ENCODE measurements around the gene FBLN2. TPM values are rescaled to one million over a fixed set of nuclear protein-coding genes. Genes with fewer than 3 reads are reported as not detected.

Gene FBLN2
- total RNA-seq, 1 experiment from 2014 or later: 0.11 TPM

- no peaks in the 10 kb centered on the region for H3K79me2 ChIP-seq (ENCODE audit: low read length)
- no peaks in the 10 kb centered on the region for H3K9me2 ChIP-seq (replicated peaks; ENCODE audit: low read length)
- CTCF ChIA-PET: no interaction called here
- H3K9ac ChIP-seq (ENCODE audit: low read length): peak overlapping the region; percentile 0; the same call in 1 of the 2 replicates
- TF ChIP-seq EZH2 (IDR thresholded peaks at IDR 0.05; ENCODE audit: low read length, unreplicated experiment): no peak
- no peak for TF ChIP-seq EZH2phosphoT487 (IDR thresholded peaks at IDR 0.05; ENCODE audit: borderline replicate concordance, low read length)
- peak overlapping the region; percentile 88 for H3K27ac ChIP-seq (ENCODE audit: low read length)
- no peaks in the 10 kb centered on the region for H3K9me3 ChIP-seq (ENCODE audit: low read length)
- no peaks in the 10 kb centered on the region for H3F3A ChIP-seq (ENCODE audit: low read length, unreplicated experiment)
- no peak overlapping the region for H3K4me2 ChIP-seq (ENCODE audit: low read length)
- no peaks in the 10 kb centered on the region for H3K36me3 ChIP-seq (ENCODE audit: low read depth, low read length)
- H2AFZ ChIP-seq (ENCODE audit: low read length): no peak overlapping the region
- BruUV-seq (replicated peaks): no TSS peak
- no peak for DNase-seq
- intact Hi-C loops (cut with micrococcal nuclease): loop anchor here (2.0 kb wide), 1 partner anchor 39 kb away; no protein-coding TSS in a partner anchor
- no peaks in the 10 kb centered on the region for H3K27me3 ChIP-seq (ENCODE audit: low read length)
- POLR2A ChIA-PET (ENCODE audit: unreplicated experiment): no interaction called here
- H3K4me3 ChIP-seq (ENCODE audit: low read length): no peak overlapping the region
- peaks cover 38% of the 10 kb centered on the region for H3K4me1 ChIP-seq (ENCODE audit: insufficient read depth, low read length)
- no peak for ATAC-seq
- no peaks in the 10 kb centered on the region for H4K20me1 ChIP-seq (ENCODE audit: low read length)
Observed at GRCh38 chr3:13535905-13536304, 13.0 kb upstream of the FBLN2 start.

DNA sequence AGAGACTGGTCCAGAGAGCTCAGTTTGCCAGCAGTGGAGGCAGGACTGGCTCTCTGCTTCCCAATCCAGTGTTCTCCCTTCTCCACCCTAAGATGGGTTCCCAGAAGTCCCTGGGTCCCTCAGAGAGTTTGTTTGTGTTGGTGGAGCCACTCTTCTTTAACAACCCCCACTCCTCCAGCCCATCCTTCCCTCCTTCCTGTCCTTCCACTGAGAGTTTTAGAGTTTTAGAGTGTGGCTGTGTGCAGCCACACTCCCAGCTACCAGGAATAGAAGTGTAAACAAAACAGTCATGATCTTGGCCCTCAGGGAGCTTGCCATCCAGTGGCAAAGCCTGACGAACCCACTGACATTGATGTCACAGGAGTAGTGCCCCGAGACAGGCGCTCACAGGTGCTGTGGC is 12.5 kb upstream of the FBLN2 start:
- Histone ChIP-seq H3K79me2 (ENCODE audit: low read length) (no peaks in the 10 kb centered on the region), H3K9me2 (replicated peaks; ENCODE audit: low read length) (no peaks in the 10 kb centered on the region), H3K9ac (ENCODE audit: low read length) (peak overlapping the region; percentile 40; the same call in 1 of the 2 replicates), H3F3A (ENCODE audit: low read length, unreplicated experiment) (no peaks in the 10 kb centered on the region), H3K4me3 (ENCODE audit: low read length) (no peak overlapping the region), H3K27me3 (ENCODE audit: low read length) (no peaks in the 10 kb centered on the region), H3K4me1 (ENCODE audit: insufficient read depth, low read length) (peaks cover 38% of the 10 kb centered on the region), H4K20me1 (ENCODE audit: low read length) (no peaks in the 10 kb centered on the region), H3K4me2 (ENCODE audit: low read length) (peak overlapping the region; percentile 22; the same call in 1 of the 2 replicates), H3K36me3 (ENCODE audit: low read depth, low read length) (no peaks in the 10 kb centered on the region), H2AFZ (ENCODE audit: low read length) (peak overlapping the region; percentile 29; the same call in 1 of the 2 replicates), H3K9me3 (ENCODE audit: low read length) (peaks cover 1% of the 10 kb centered on the region; the same call in 1 of the 2 replicates), H3K27ac (ENCODE audit: low read length) (peak overlapping the region; percentile 88)
- ATAC-seq (no peak; the same call in 1 of the 2 replicates), DNase-seq (peak; percentile 48)
- intact Hi-C loops (cut with micrococcal nuclease): loop anchor here (2.0 kb wide), 1 partner anchor 40 kb away; no protein-coding TSS in a partner anchor
- no TSS peak for BruUV-seq (replicated peaks)
- ChIA-PET POLR2A (ENCODE audit: unreplicated experiment) (no interaction called here), CTCF (no interaction called here)
- TF ChIP-seq, protein P1, sequence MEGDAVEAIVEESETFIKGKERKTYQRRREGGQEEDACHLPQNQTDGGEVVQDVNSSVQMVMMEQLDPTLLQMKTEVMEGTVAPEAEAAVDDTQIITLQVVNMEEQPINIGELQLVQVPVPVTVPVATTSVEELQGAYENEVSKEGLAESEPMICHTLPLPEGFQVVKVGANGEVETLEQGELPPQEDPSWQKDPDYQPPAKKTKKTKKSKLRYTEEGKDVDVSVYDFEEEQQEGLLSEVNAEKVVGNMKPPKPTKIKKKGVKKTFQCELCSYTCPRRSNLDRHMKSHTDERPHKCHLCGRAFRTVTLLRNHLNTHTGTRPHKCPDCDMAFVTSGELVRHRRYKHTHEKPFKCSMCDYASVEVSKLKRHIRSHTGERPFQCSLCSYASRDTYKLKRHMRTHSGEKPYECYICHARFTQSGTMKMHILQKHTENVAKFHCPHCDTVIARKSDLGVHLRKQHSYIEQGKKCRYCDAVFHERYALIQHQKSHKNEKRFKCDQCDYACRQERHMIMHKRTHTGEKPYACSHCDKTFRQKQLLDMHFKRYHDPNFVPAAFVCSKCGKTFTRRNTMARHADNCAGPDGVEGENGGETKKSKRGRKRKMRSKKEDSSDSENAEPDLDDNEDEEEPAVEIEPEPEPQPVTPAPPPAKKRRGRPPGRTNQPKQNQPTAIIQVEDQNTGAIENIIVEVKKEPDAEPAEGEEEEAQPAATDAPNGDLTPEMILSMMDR (conservative IDR thresholded peaks at IDR 0.05; ENCODE audit: low read depth, low read length): no peak
- no peak for TF ChIP-seq EZH2 (IDR thresholded peaks at IDR 0.05; ENCODE audit: low read length, unreplicated experiment)
- no peak for TF ChIP-seq EZH2phosphoT487 (IDR thresholded peaks at IDR 0.05; ENCODE audit: borderline replicate concordance, low read length)

DNA sequence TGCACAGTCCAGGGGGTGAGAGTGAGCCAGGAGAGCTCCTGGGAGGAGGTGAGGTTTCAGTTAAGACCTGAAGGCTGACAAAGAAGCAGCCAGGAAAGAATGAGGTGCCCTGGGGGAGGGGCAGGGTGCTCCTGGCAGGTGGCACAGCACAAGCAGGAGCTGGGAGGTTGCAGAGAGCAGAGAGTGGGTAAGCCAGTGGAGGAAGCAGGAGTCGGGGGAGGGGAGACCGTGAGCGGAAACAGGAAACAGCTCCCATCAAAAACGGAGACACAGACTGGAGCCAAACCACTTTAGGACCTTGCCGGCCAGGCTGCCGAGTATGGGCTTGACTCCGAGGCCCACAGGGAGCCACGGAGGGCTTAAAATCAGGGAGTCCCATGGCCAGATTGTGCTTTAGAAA is 12.1 kb upstream of the FBLN2 start:
- intact Hi-C loops (cut with micrococcal nuclease): loop anchor here (2.0 kb wide), 1 partner anchor 40 kb away; no protein-coding TSS in a partner anchor
- no peaks in the 10 kb centered on the region for H3K79me2 ChIP-seq (ENCODE audit: low read length)
- ATAC-seq: peak; percentile 26
- H3K9me2 ChIP-seq (replicated peaks; ENCODE audit: low read length): no peaks in the 10 kb centered on the region
- ChIA-PET CTCF (no interaction called here), POLR2A (ENCODE audit: unreplicated experiment) (interaction anchor here (0.5 kb wide), 1 partner anchor 321 kb away, joined by 4 read pairs; no protein-coding TSS in a partner anchor)
- H3K36me3 ChIP-seq (ENCODE audit: low read depth, low read length): no peaks in the 10 kb centered on the region
- H3K4me1 ChIP-seq (ENCODE audit: insufficient read depth, low read length): peaks cover 38% of the 10 kb centered on the region
- H3K9ac ChIP-seq (ENCODE audit: low read length): peak overlapping the region; percentile 40
- TF ChIP-seq EZH2phosphoT487 (IDR thresholded peaks at IDR 0.05; ENCODE audit: borderline replicate concordance, low read length) (no peak), EZH2 (IDR thresholded peaks at IDR 0.05; ENCODE audit: low read length, unreplicated experiment) (no peak)
- TF ChIP-seq, protein P1 (conservative IDR thresholded peaks at IDR 0.05; ENCODE audit: low read depth, low read length): no peak
- H4K20me1 ChIP-seq (ENCODE audit: low read length): no peaks in the 10 kb centered on the region
- DNase-seq: peak; percentile 52
- no TSS peak for BruUV-seq (replicated peaks)
- H3K27me3 ChIP-seq (ENCODE audit: low read length): no peaks in the 10 kb centered on the region
- H3K9me3 ChIP-seq (ENCODE audit: low read length): peaks cover 3% of the 10 kb centered on the region; the same call in 1 of the 2 replicates
- H2AFZ ChIP-seq (ENCODE audit: low read length): peak overlapping the region; percentile 29; the same call in 1 of the 2 replicates
- peak overlapping the region; percentile 22 for H3K4me2 ChIP-seq (ENCODE audit: low read length)
- H3K27ac ChIP-seq (ENCODE audit: low read length): peak overlapping the region; percentile 88
- no peak overlapping the region for H3K4me3 ChIP-seq (ENCODE audit: low read length)
- H3F3A ChIP-seq (ENCODE audit: low read length, unreplicated experiment): no peaks in the 10 kb centered on the region

Measured in PC-3 (cell line).